Astrocyte of the spinal cord (primary cell): ENCODE results near the gene TTC39B.
"Not testable (repeated sequence)": the region's sequence is repeated elsewhere in the genome, so short reads cannot be mapped to it uniquely, and the experiment has no call there.

Source experiments
- DNase-seq: peaks from one replicate; pipeline ENCODE4 v3.0.0; 2011; ENCODE audit warnings: low read depth, low spot score
- H3K4me3 ChIP-seq: 2 replicates; pipeline ENCODE4 v1.5.1; 2011; ENCODE audit warnings: low read depth, mild to moderate bottlenecking, low read length, moderate library complexity
- CTCF ChIP-seq: IDR thresholded peaks from 2 replicates; pipeline ENCODE4 v1.5.1; 2012; ENCODE audit warnings: low read depth, mild to moderate bottlenecking, low read length, inconsistent platforms
- in situ Hi-C: cut with HindIII; loops from 2 replicates; pipeline ENCODE4 v1.10.0; 2017; ENCODE audit warnings: low sequenced_read_pairs

The TTC39B gene

GRCh38 chr9:15238646-15239045 is 68.4 kb downstream of the TTC39B start:
- DNase-seq = no peak
- TF ChIP-seq CTCF = no peak
- in situ Hi-C loops = no loop called here
- H3K4me3 ChIP-seq = no peak overlapping the region

- in situ Hi-C loops = no loop called here
- no peak for DNase-seq
- H3K4me3 ChIP-seq = no peak overlapping the region
- no peak for TF ChIP-seq CTCF
Observed at GRCh38 chr9:15235658-15236057, 71.4 kb downstream of the TTC39B start.

DNA sequence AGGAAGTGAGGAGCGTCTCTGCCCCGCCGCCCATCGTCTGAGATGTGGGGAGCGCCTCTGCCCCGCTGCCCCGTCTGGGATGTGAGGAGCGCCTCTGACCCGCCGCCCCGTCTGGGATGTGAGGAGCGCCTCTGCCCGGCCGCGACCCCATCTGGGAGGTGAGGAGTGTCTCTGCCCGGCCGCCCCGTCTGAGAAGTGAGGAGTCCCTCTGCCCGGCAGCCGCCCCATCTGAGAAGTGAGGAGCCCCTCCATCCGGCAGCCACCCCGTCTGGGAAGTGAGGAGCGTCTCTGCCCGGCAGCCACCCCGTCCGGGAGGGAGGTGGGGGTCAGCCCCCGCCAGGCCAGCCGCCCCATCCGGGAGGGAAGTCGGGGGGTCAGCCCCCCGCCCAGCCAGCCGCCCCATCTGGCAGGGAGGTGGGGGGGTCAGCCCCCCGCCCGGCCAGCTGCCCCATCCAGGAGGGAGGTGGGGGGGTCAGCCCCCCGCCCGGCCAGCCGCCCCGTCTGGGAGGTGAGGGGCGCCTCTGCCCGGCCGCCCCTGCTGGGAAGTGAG is 73.0 kb downstream of the TTC39B start:
- H3K4me3 ChIP-seq, DNase-seq, in situ Hi-C loops: not testable (repeated sequence)

- in situ Hi-C loops, H3K4me3 ChIP-seq, DNase-seq: not testable (repeated sequence)
Observed at GRCh38 chr9:15232706-15233280, 74.2 kb downstream of the TTC39B start.

DNA sequence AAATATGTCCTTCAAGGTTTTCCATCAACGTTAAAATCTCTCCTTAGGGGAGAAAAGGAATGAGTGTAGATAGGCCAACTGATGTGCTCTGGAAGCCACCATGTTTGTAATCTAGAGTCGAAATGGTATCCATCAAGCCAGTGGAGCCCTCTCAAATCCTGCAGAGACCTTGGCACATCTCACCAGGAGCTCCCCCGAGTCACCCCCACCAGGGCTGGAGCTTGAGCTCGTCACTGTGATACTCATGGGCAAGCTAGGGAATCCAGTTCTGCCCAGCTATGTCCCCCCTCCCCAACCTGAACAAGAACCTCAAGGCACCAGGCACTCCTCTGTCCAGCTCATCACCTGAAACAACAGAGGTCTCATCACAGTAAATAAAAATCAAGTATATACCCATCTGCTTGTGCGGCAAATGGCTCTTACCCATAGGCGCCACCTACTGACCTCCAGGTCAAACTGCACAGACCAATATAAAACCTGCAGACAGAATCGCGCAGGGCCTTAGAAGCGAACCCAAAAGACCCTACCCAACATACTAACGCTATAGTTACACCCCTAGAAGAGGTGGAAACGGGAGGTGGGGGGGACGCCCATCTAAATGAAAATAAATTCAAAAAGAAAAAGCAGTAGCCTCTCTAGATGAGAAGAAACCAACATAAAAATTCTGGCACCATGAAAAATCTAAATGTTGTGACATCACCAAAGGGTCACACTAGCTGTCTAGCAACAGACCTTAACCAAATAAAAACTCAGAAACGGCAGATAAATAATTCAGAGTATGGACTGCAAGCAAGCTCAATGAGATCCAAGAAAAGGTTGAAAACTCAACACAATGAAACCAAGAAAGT is 75.0 kb downstream of the TTC39B start:
- H3K4me3 ChIP-seq = no peak overlapping the region
- TF ChIP-seq CTCF = peak; percentile 62
- in situ Hi-C loops = no loop called here
- no peak for DNase-seq

DNA sequence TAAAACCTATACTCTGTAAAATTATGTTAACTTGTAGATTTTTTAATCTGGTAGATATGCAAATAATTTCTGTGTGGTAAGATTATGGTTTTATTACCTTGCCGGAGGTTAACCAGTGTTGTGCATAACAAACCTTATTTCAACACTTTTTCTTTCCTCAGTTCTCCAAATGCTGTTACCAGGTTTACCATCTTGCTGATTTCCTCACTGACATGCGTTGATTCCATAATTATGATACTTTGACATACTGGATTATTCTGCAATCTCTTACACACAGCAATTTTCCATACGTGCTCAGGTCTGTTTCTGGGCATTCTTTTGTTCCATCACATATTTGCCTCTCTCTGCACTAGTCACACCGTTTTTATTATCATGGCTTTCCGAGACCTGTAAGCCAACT is 77.6 kb downstream of the TTC39B start:
- no peak overlapping the region for H3K4me3 ChIP-seq
- no peak for DNase-seq
- in situ Hi-C loops = no loop called here
- no peak for TF ChIP-seq CTCF

GRCh38 chr9:15227491-15227890 is 79.5 kb downstream of the TTC39B start:
- H3K4me3 ChIP-seq = no peak overlapping the region
- no peak for TF ChIP-seq CTCF
- no peak for DNase-seq
- in situ Hi-C loops = no loop called here
